Calu3 (cell line): ENCODE data around the gene DNAI4. TPM values are rescaled to one million over a fixed set of nuclear protein-coding genes. Genes with fewer than 3 reads are reported as not detected.

Source experiments
- BruUV-seq: library from RNA; stranded (reverse); fragments of 400-500 nt; replicated peaks from 2 replicates; lab custom pipeline; 2021; lab: Mats Ljungman, UMichigan
- CTCF ChIA-PET: fragments of 300-600 bp; sonication (Branson Sonifier 250); formaldehyde crosslinking; loops from one replicate; lab custom pipeline; 2022; ENCODE audit warnings: antibody characterized with exemption; lab: Charles Lee
- DNase-seq: peaks from one replicate; pipeline ENCODE4 v3.0.0; 2022
- H3K27ac Mint-ChIP-seq: one replicate; pipeline ENCODE4 v1.8.0; 2022; ENCODE audit warnings: mixed read lengths; ENCODE audit not compliant: unreplicated experiment
- H3K27me3 Mint-ChIP-seq: one replicate; pipeline ENCODE4 v1.8.0; 2022; ENCODE audit warnings: mixed read lengths; ENCODE audit not compliant: unreplicated experiment
- H3K36me3 Mint-ChIP-seq: one replicate; pipeline ENCODE4 v1.8.0; 2022; ENCODE audit warnings: mild to moderate bottlenecking, moderate library complexity, mixed read lengths; ENCODE audit not compliant: insufficient read depth, unreplicated experiment
- H3K4me1 Mint-ChIP-seq: one replicate; pipeline ENCODE4 v1.8.0; 2022; ENCODE audit warnings: mild to moderate bottlenecking, low read depth, mixed read lengths; ENCODE audit not compliant: unreplicated experiment
- H3K4me3 Mint-ChIP-seq: one replicate; pipeline ENCODE4 v1.8.0; 2022; ENCODE audit warnings: mild to moderate bottlenecking, low read depth, moderate library complexity, mixed read lengths; ENCODE audit not compliant: unreplicated experiment
- H3K9me3 Mint-ChIP-seq: one replicate; pipeline ENCODE4 v1.8.0; 2022; ENCODE audit warnings: low read depth, mixed read lengths; ENCODE audit not compliant: unreplicated experiment
- CTCF ChIP-seq: fragments of 200-600 bp; IDR thresholded peaks from one replicate; pipeline ENCODE4 v1.8.0; 2022; ENCODE audit warnings: antibody characterized with exemption; ENCODE audit not compliant: unreplicated experiment
- intact Hi-C: fragments of 100-400 bp; cut with micrococcal nuclease; formaldehyde crosslinking; loops from one replicate; pipeline ENCODE4 v1.10.0; 2022; ENCODE audit not compliant: unreplicated experiment
- total RNA-seq: library from RNA; stranded (reverse); gene quantifications from 2 replicates; pipeline ENCODE4 v1.2.3, GENCODE V29; 2022

Gene DNAI4
- total RNA-seq, 1 experiment from 2014 or later = 5.6 TPM

GRCh38 chr1:66927528-66927927, 2.9 kb upstream of the DNAI4 start:
- DNase-seq = no peak
- CTCF ChIA-PET = interaction anchor here (1.1 kb wide), 1 partner anchor 10 kb away, joined by 3 read pairs; no protein-coding TSS in a partner anchor
- Mint-ChIP-seq H3K27ac (no peak overlapping the region), H3K4me1 (peaks cover 10% of the 10 kb centered on the region), H3K4me3 (no peak overlapping the region), H3K9me3 (no peaks in the 10 kb centered on the region), H3K27me3 (no peaks in the 10 kb centered on the region), H3K36me3 (peaks cover 60% of the 10 kb centered on the region)
- TF ChIP-seq CTCF = no peak
- intact Hi-C loops = no loop called here
- no TSS peak for BruUV-seq

GRCh38 chr1:66925944-66926343, 1.3 kb upstream of the DNAI4 start:
- intact Hi-C loops = no loop called here
- no peaks in the 10 kb centered on the region for H3K27me3 Mint-ChIP-seq
- H3K27ac Mint-ChIP-seq = peak overlapping the region; percentile 99
- CTCF ChIA-PET = interaction anchor here (0.7 kb wide), 1 partner anchor 576 kb away, joined by 4 read pairs; no protein-coding TSS in a partner anchor
- peak overlapping the region; percentile 94 for H3K4me3 Mint-ChIP-seq
- H3K9me3 Mint-ChIP-seq = no peaks in the 10 kb centered on the region
- no peak for TF ChIP-seq CTCF
- H3K4me1 Mint-ChIP-seq = peaks cover 18% of the 10 kb centered on the region
- BruUV-seq = no TSS peak
- no peak for DNase-seq
- peaks cover 44% of the 10 kb centered on the region for H3K36me3 Mint-ChIP-seq

DNA sequence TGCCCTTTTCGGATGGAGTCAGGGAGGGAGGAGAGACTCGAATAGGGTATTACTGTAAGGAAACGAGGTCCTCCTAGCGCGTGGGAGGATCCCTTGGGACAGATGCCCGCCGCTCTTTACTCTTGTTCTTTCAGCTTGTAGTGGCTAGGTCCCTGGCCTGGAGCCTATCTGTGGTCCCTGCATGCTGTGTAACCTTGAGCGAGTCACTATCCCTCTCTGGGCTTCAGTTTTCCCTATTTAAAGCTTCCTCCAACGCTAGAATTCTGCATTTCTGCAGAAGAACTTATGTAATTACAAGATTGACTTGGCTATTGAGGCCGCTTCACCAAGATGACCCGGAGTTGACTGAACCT, 878 bp upstream of the DNAI4 start:
- peaks cover 40% of the 10 kb centered on the region for H3K36me3 Mint-ChIP-seq
- no peak for TF ChIP-seq CTCF
- intact Hi-C loops = no loop called here
- no peaks in the 10 kb centered on the region for H3K9me3 Mint-ChIP-seq
- BruUV-seq = no TSS peak
- no peak for DNase-seq
- H3K4me3 Mint-ChIP-seq = peak overlapping the region; percentile 94
- no peaks in the 10 kb centered on the region for H3K27me3 Mint-ChIP-seq
- CTCF ChIA-PET = interaction anchor here (0.7 kb wide), 1 partner anchor 577 kb away, joined by 4 read pairs; no protein-coding TSS in a partner anchor
- peaks cover 18% of the 10 kb centered on the region for H3K4me1 Mint-ChIP-seq
- H3K27ac Mint-ChIP-seq = peak overlapping the region; percentile 99

- no peaks in the 10 kb centered on the region for H3K27me3 Mint-ChIP-seq
- no peak overlapping the region for H3K27ac Mint-ChIP-seq
- H3K4me3 Mint-ChIP-seq = no peak overlapping the region
- H3K9me3 Mint-ChIP-seq = no peaks in the 10 kb centered on the region
- peaks cover 23% of the 10 kb centered on the region for H3K36me3 Mint-ChIP-seq
- intact Hi-C loops = no loop called here
- BruUV-seq = no TSS peak
- CTCF ChIA-PET = no interaction called here
- peaks cover 28% of the 10 kb centered on the region for H3K4me1 Mint-ChIP-seq
- no peak for TF ChIP-seq CTCF
- DNase-seq = no peak
Measured at GRCh38 chr1:66920543-66920942, 4.1 kb downstream of the DNAI4 start.
